ENCODE results near the gene PIGS. TPM values are rescaled to one million over a fixed set of nuclear protein-coding genes. Genes with fewer than 3 reads are reported as not detected.

The PIGS gene
- total RNA-seq, 6 experiments from 2014 or later = 69.5 to 94.7 (median 78.0) TPM

- Mint-ChIP-seq H3K9me3 (no peaks in the 10 kb centered on the region), H3K27ac (no peak overlapping the region), H3K4me3 (no peak overlapping the region), H3K27me3 (ENCODE audit: insufficient read depth) (no peaks in the 10 kb centered on the region; the same call in 1 of the 2 replicates), H3K36me3 (ENCODE audit: low read depth) (peaks cover 14% of the 10 kb centered on the region; the same call in 1 of the 2 replicates), H3K4me1 (ENCODE audit: low read depth) (no peaks in the 10 kb centered on the region)
- no peak for TF ChIP-seq CTCF (IDR thresholded peaks at IDR 0.05)
- no peak for DNase-seq
These were observed 14.5 kb upstream of the PIGS start for GRCh38 chr17:28585851-28586250.

DNA sequence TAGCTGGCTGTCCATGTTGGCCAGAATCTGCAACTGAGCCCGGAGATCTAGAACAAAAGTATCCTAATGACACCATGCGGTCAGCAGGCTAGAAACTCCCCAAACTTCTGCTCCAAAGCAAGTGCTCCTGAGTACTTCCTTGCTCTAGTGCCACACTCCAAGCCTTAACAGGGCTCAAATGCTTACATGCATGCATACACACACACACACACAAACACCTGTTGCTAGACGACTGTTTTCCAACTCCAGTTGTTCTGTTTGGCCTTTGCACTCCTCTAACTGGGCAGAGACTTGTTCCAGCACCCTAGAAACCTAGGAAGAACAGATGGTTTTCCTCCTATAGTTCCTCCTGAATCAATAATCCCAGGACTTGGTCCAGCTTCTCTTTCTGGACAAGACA, 13.1 kb upstream of the PIGS start:
- H3K27ac Mint-ChIP-seq = no peak overlapping the region
- no peaks in the 10 kb centered on the region for H3K9me3 Mint-ChIP-seq
- no peak for TF ChIP-seq CTCF (IDR thresholded peaks at IDR 0.05)
- peaks cover 14% of the 10 kb centered on the region; the same call in 1 of the 2 replicates for H3K36me3 Mint-ChIP-seq (ENCODE audit: low read depth)
- H3K4me3 Mint-ChIP-seq = no peak overlapping the region
- no peak for DNase-seq
- H3K4me1 Mint-ChIP-seq (ENCODE audit: low read depth) = no peaks in the 10 kb centered on the region
- H3K27me3 Mint-ChIP-seq (ENCODE audit: insufficient read depth) = no peaks in the 10 kb centered on the region; the same call in 1 of the 2 replicates

GRCh38 chr17:28582513-28582912, 11.2 kb upstream of the PIGS start:
- H3K36me3 Mint-ChIP-seq (ENCODE audit: low read depth) = peaks cover 8% of the 10 kb centered on the region; the same call in 1 of the 2 replicates
- no peak for TF ChIP-seq CTCF (IDR thresholded peaks at IDR 0.05)
- no peak overlapping the region for H3K27ac Mint-ChIP-seq
- H3K9me3 Mint-ChIP-seq = no peaks in the 10 kb centered on the region
- H3K4me3 Mint-ChIP-seq = no peak overlapping the region
- no peak for DNase-seq
- no peaks in the 10 kb centered on the region; the same call in 1 of the 2 replicates for H3K27me3 Mint-ChIP-seq (ENCODE audit: insufficient read depth)
- H3K4me1 Mint-ChIP-seq (ENCODE audit: low read depth) = no peaks in the 10 kb centered on the region

DNA sequence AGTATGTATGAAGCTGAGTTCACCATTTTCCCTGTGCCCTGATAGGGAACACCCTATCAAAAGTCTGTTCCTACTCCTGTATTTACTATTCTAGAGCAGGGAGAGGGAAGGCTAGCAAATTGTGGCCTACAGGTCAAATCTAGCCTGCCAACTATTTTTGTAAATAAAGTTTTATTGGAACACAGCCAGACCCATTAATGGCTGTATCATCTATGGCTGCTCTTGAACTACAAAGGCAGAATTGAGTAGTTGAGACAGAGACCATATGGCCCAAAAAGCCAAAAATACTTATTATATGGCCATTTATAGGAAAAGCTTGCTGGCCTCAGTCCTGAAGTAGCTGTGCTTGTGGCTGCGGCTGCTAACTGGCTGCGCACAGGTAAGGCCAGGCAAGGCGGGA, 9.6 kb upstream of the PIGS start:
- Mint-ChIP-seq H3K27ac (no peak overlapping the region), H3K9me3 (no peaks in the 10 kb centered on the region), H3K4me1 (ENCODE audit: low read depth) (peaks cover 11% of the 10 kb centered on the region), H3K4me3 (no peak overlapping the region), H3K27me3 (ENCODE audit: insufficient read depth) (peaks cover 2% of the 10 kb centered on the region), H3K36me3 (ENCODE audit: low read depth) (peaks cover 7% of the 10 kb centered on the region; the same call in 1 of the 2 replicates)
- TF ChIP-seq CTCF (IDR thresholded peaks at IDR 0.05) = no peak
- DNase-seq = no peak

DNA sequence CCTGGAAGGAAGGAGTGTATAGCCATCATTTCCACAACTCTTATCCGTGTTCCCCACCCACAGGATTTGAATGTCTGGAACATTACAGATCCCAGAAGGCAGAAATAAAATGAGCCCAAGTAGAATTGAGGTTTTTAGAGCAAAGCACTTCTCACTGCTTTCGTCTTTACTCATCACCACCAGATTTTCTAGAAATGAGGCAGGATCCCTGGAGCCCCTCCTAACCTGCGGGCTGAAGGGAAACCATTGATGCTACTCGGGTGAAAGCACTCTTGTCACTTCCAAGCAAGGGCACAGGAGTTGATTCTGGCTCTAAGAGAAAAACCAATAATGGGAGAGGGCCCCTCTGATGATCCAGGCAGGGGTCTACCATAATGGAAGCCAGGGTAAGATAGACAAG, 8.2 kb upstream of the PIGS start:
- no peak overlapping the region for H3K4me3 Mint-ChIP-seq
- DNase-seq = no peak
- no peak overlapping the region for H3K27ac Mint-ChIP-seq
- H3K36me3 Mint-ChIP-seq (ENCODE audit: low read depth) = peaks cover 4% of the 10 kb centered on the region; the same call in 1 of the 2 replicates
- no peak for TF ChIP-seq CTCF (IDR thresholded peaks at IDR 0.05)
- H3K4me1 Mint-ChIP-seq (ENCODE audit: low read depth) = peaks cover 13% of the 10 kb centered on the region
- no peaks in the 10 kb centered on the region for H3K9me3 Mint-ChIP-seq
- peaks cover 2% of the 10 kb centered on the region for H3K27me3 Mint-ChIP-seq (ENCODE audit: insufficient read depth)

Data from HFFc6 (cell line).